Measurements from ENCODE around the gene XRRA1.

DNA sequence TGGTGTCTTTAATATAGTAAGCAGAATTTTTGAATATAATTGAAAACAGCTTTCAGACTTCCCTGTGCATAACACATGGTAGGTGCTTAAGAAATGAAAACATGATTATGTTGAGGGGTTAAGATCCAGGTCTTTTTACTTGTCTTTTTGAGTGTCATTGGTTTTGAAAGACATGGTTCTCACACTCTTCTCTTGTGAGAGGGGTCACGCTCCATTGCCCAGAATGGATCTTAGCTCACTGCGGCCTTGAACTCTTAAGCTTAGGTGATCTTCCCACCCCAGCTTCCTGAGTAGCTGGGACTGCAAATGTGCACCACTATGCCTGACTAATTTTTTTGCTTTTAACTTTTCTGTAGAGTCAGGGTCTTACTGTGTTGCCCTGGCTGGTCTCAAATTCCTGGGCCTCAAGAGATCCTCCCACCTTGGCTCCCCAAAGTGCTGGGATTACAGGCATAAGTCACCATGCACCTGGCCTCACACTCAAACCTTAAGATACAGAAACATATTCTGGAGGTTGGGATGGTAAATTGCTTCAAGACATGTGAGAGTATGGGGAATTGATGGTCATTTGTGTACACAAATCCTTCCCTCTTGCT lies 1.6 kb upstream of the XRRA1 start:
- TF ChIP-seq TARDBP (IDR thresholded peaks at IDR 0.05) (no peak), NFRKB (IDR thresholded peaks at IDR 0.05) (no peak), FOXK2 (IDR thresholded peaks at IDR 0.05) (no peak), SP1 (IDR thresholded peaks at IDR 0.05) (no peak), ARNT (IDR thresholded peaks at IDR 0.05) (no peak), ELF4 (IDR thresholded peaks at IDR 0.05) (no peak), FOXA1 (IDR thresholded peaks at IDR 0.05) (no peak), BHLHE40 (IDR thresholded peaks at IDR 0.05; ENCODE audit: borderline replicate concordance) (no peak), HDGF (IDR thresholded peaks at IDR 0.05; ENCODE audit: borderline replicate concordance) (no peak), FOXM1 (IDR thresholded peaks at IDR 0.05; ENCODE audit: borderline replicate concordance) (no peak), ZNF384 (IDR thresholded peaks at IDR 0.05) (no peak)
- TF ChIP-seq, protein P1, sequence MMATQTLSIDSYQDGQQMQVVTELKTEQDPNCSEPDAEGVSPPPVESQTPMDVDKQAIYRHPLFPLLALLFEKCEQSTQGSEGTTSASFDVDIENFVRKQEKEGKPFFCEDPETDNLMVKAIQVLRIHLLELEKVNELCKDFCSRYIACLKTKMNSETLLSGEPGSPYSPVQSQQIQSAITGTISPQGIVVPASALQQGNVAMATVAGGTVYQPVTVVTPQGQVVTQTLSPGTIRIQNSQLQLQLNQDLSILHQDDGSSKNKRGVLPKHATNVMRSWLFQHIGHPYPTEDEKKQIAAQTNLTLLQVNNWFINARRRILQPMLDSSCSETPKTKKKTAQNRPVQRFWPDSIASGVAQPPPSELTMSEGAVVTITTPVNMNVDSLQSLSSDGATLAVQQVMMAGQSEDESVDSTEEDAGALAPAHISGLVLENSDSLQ (IDR thresholded peaks at IDR 0.05), result no peak
